Embryonic facial prominence (tissue), 1 donor: ENCODE data around the gene MRGPRX3.

Experiments
- DNase-seq: peaks from one replicate; pipeline ENCODE4 v3.0.0-alpha.2; 2016; ENCODE audit errors: extremely low spot score

Gene MRGPRX3

DNA sequence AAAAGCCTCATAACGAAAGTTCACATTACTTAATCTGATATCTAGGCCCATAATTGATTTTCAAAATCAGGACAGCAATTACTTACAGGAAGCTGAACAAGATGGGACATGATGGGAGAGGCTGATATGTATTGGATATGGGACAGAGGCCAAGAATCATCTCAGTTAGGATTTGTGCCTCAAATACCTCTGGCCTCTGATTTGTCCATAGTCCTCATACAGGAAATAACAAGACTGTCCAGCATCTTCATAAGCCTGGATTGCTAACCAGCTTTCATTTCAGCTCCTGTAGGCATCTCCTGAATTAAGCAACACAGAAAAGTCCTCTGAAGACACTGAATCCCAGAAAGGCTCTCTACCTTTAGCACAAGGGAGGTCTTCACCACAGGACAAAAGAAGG lies 36.0 kb downstream of the MRGPRX3 start:
- DNase-seq, result no peak

DNA sequence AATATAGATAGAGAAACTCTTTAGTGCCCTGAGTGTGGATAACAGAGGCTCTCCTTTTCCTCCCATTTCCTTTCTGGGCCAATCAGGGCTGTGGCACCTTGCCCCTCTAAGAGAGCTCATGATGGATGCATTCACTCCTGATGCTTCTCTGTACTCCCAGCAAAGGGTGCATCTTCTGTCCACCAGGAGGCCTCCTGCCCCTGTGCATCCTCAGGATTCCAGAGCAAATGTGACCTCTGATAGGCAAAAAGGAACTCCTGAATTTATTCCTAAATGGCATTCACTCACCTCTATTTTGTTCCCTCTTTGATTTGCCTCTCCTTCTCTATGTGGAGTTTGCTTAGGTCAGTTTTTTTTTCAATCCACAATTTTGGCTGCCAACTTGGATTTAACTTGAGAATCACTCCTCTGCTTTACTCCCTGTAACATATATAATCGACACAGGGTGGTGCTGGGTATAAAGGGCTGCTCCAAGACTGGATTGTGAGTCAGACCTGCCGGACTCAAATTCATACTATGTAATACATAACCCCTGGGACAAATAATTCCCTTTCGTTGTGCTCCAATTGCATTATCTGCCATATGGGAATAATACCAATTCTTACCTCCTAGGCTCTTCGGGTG lies 39.1 kb downstream of the MRGPRX3 start:
- no peak for DNase-seq

DNA sequence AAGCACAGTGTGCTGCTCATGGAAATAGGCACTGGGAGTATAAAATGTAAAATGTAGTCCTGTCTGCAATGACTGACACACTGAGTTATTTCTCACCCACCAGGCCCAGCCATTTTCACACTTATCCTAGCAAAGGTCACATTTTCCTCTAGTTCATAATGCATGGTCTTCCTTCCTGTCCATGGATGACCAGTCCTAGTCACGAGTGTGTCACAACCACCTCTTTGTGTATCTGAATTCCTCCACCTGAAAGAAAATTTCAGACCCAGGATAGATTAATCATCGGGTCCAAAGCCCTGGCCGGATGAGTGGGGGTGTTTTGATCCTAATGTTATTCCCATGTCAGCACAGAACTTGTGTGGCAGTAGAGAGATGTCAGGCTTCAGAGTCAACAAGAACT lies 40.3 kb downstream of the MRGPRX3 start, which contains the start of gene MRGPRX4:
Gene MRGPRX4, plus strand, starts transcription at position 172 of the 400 bp plus-strand sequence. CDS start 420 bp downstream, outside the sequence.
- DNase-seq, result no peak

DNA sequence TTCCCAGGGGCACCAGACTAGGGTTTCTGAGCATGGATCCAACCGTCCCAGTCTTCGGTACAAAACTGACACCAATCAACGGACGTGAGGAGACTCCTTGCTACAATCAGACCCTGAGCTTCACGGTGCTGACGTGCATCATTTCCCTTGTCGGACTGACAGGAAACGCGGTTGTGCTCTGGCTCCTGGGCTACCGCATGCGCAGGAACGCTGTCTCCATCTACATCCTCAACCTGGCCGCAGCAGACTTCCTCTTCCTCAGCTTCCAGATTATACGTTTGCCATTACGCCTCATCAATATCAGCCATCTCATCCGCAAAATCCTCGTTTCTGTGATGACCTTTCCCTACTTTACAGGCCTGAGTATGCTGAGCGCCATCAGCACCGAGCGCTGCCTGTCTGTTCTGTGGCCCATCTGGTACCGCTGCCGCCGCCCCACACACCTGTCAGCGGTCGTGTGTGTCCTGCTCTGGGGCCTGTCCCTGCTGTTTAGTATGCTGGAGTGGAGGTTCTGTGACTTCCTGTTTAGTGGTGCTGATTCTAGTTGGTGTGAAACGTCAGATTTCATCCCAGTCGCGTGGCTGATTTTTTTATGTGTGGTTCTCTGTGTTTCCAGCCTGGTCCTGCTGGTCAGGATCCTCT lies 41.0 kb downstream of the MRGPRX3 start:
- DNase-seq, result no peak
